H9 (cell line): ENCODE measurements around the gene SLC1A7. TPM values are rescaled to one million over a fixed set of nuclear protein-coding genes. Genes with fewer than 3 reads are reported as not detected.
A peak's percentile ranks its signal among the peaks of the same experiment; 100 is the strongest.

ENCODE experiments used
- DNase-seq: peaks from one replicate; pipeline ENCODE4 v3.0.0-alpha.2; 2017
- H2AFZ ChIP-seq: one replicate; pipeline ENCODE4 v1.6.1; 2013; ENCODE audit warnings: mild to moderate bottlenecking, low read length, control low read depth, moderate library complexity
- H2AK5ac ChIP-seq: 2 replicates; pipeline ENCODE4 v1.6.1; 2013; ENCODE audit warnings: low read length, control low read depth, mixed read lengths; ENCODE audit not compliant: insufficient read length
- H2BK120ac ChIP-seq: one replicate; pipeline ENCODE4 v1.6.1; 2013; ENCODE audit warnings: low read depth, mild to moderate bottlenecking, low read length, control low read depth, inconsistent platforms; ENCODE audit not compliant: poor library complexity, severe bottlenecking
- H2BK12ac ChIP-seq: 2 replicates; pipeline ENCODE4 v1.6.1; 2013; ENCODE audit warnings: low read length, control low read depth, mixed read lengths, low read depth; ENCODE audit not compliant: insufficient read length
- H2BK15ac ChIP-seq: 2 replicates; pipeline ENCODE4 v1.6.1; 2013; ENCODE audit warnings: low read depth, low read length, control low read depth
- H2BK20ac ChIP-seq: one replicate; pipeline ENCODE4 v1.6.1; 2013; ENCODE audit warnings: low read depth, mild to moderate bottlenecking, low read length, control low read depth, inconsistent platforms; ENCODE audit not compliant: poor library complexity, severe bottlenecking
- H2BK5ac ChIP-seq: 2 replicates; pipeline ENCODE4 v1.6.1; 2013; ENCODE audit warnings: low read length, control low read depth, mixed read lengths; ENCODE audit not compliant: insufficient read length
- H3K14ac ChIP-seq: 2 replicates; pipeline ENCODE4 v1.6.1; 2013; ENCODE audit warnings: low read length, control low read depth; ENCODE audit not compliant: insufficient read depth
- H3K18ac ChIP-seq: 2 replicates; pipeline ENCODE4 v1.6.1; 2013; ENCODE audit warnings: low read depth, mild to moderate bottlenecking, mixed read lengths, low read length, control low read depth; ENCODE audit not compliant: insufficient read length
- H3K23ac ChIP-seq: 2 replicates; pipeline ENCODE4 v1.6.1; 2013; ENCODE audit warnings: low read length, control low read depth, mixed read lengths, low read depth; ENCODE audit not compliant: insufficient read length
- H3K23me2 ChIP-seq: 2 replicates; pipeline ENCODE4 v1.6.1; 2013; ENCODE audit warnings: low read depth, mild to moderate bottlenecking, mixed read lengths, low read length, control low read depth; ENCODE audit not compliant: insufficient read length, poor library complexity, severe bottlenecking
- H3K27ac ChIP-seq: 2 replicates; pipeline ENCODE4 v1.5.1; 2013; ENCODE audit warnings: low read length, control low read depth, mixed read lengths, low read depth; ENCODE audit not compliant: insufficient read length
- H3K27me3 ChIP-seq: 2 replicates; pipeline ENCODE4 v1.6.1; 2013; ENCODE audit warnings: low read length, control low read depth, inconsistent platforms; ENCODE audit not compliant: insufficient read depth
- H3K4ac ChIP-seq: 2 replicates; pipeline ENCODE4 v1.6.1; 2013; ENCODE audit warnings: low read depth, mild to moderate bottlenecking, control low read depth, inconsistent platforms, low read length, moderate library complexity
- H3K4me1 ChIP-seq: 2 replicates; pipeline ENCODE4 v1.6.1; 2013; ENCODE audit warnings: low read length, control low read depth, inconsistent platforms; ENCODE audit not compliant: insufficient read depth
- H3K4me2 ChIP-seq: 2 replicates; pipeline ENCODE4 v1.6.1; 2013; ENCODE audit warnings: low read length, control low read depth, mixed read lengths; ENCODE audit not compliant: insufficient read length, insufficient read depth
- H3K56ac ChIP-seq: 2 replicates; pipeline ENCODE4 v1.6.1; 2013; ENCODE audit warnings: low read depth, mild to moderate bottlenecking, mixed read lengths, low read length, control low read depth; ENCODE audit not compliant: insufficient read length
- H3K79me1 ChIP-seq: 2 replicates; pipeline ENCODE4 v1.6.1; 2013; ENCODE audit warnings: low read depth, mild to moderate bottlenecking, moderate library complexity, low read length, control low read depth, inconsistent platforms; ENCODE audit not compliant: insufficient read depth, poor library complexity, severe bottlenecking
- H3K79me2 ChIP-seq: 2 replicates; pipeline ENCODE4 v1.6.1; 2013; ENCODE audit warnings: low read length, control low read depth, inconsistent platforms; ENCODE audit not compliant: insufficient read depth
- H3K9ac ChIP-seq: 2 replicates; pipeline ENCODE4 v1.6.1; 2013; ENCODE audit warnings: low read length, control low read depth, mixed read lengths; ENCODE audit not compliant: insufficient read length; ENCODE audit errors: extremely low read depth
- H3K9me3 ChIP-seq: one replicate; pipeline ENCODE4 v1.6.1; 2013; ENCODE audit warnings: low read depth, low read length, inconsistent platforms; ENCODE audit not compliant: control insufficient read depth
- H3T11ph ChIP-seq: one replicate; pipeline ENCODE4 v1.6.1; 2013; ENCODE audit warnings: mild to moderate bottlenecking, low read length, control low read depth, inconsistent platforms
- H4K20me1 ChIP-seq: one replicate; pipeline ENCODE4 v1.6.1; 2013; ENCODE audit not compliant: control insufficient read depth, insufficient read length, insufficient read depth
- H4K5ac ChIP-seq: 2 replicates; pipeline ENCODE4 v1.6.1; 2013; ENCODE audit warnings: low read depth, mild to moderate bottlenecking, mixed read lengths, low read length, control low read depth; ENCODE audit not compliant: insufficient read length
- H4K8ac ChIP-seq: replicated peaks from 2 replicates; pipeline ENCODE4 v1.6.1; 2013; ENCODE audit warnings: low read length, control low read depth, mixed read lengths, low read depth; ENCODE audit not compliant: insufficient read length
- H4K91ac ChIP-seq: 2 replicates; pipeline ENCODE4 v1.6.1; 2013; ENCODE audit warnings: low read depth, mild to moderate bottlenecking, moderate library complexity, mixed read lengths, low read length, control low read depth; ENCODE audit not compliant: insufficient read length
- H3K27ac Mint-ChIP-seq, 3 experiments: 2 replicates in 2 of 3; 3 replicates in 1 of 3; pipeline ENCODE4 v1.8.0; 2020 to 2021; ENCODE audit warnings: mixed read lengths in 3 of 3, mild to moderate bottlenecking in 1 of 3, moderate library complexity in 1 of 3
- H3K27me3 Mint-ChIP-seq: 2 replicates; pipeline ENCODE4 v1.8.0; 2021; ENCODE audit warnings: low read depth, mild to moderate bottlenecking, moderate library complexity, mixed read lengths
- H3K36me3 Mint-ChIP-seq, 3 experiments: 2 replicates in 2 of 3; 3 replicates in 1 of 3; pipeline ENCODE4 v1.8.0; 2020 to 2021; ENCODE audit warnings: low read depth in 3 of 3, mixed read lengths in 3 of 3; ENCODE audit not compliant: insufficient read depth in 1 of 3
- H3K4me1 Mint-ChIP-seq, 2 experiments: 2 replicates each; pipeline ENCODE4 v1.8.0; 2020; ENCODE audit warnings: mixed read lengths in 2 of 2
- H3K4me3 Mint-ChIP-seq, 2 experiments: 2 replicates in 1 of 2; 3 replicates in 1 of 2; pipeline ENCODE4 v1.8.0; 2020 to 2021; ENCODE audit warnings: mild to moderate bottlenecking in 2 of 2, mixed read lengths in 2 of 2, moderate library complexity in 1 of 2
- H3K9me3 Mint-ChIP-seq, 2 experiments: 2 replicates in 1 of 2; 3 replicates in 1 of 2; pipeline ENCODE4 v1.8.0; 2020; ENCODE audit warnings: mild to moderate bottlenecking in 2 of 2, mixed read lengths in 2 of 2, moderate library complexity in 1 of 2
- CTCF ChIP-seq: fragments of 200-600 bp; sonication (generic); conservative IDR thresholded peaks from 3 replicates; pipeline ENCODE4 v1.8.0; 2021; ENCODE audit warnings: antibody characterized with exemption, mild to moderate bottlenecking
- WGBS: extraction: QIAGEN DNeasy Blood & Tissue Kit; methylation state at CpG from one replicate; pipeline ENCODE4 v1.1.7; 2013; ENCODE audit warnings: missing lambda C conversion rate, low lambda C conversion rate, mixed read lengths; ENCODE audit not compliant: insufficient read length; ENCODE audit errors: extremely low coverage; 5-methylcytosine and 5-hydroxymethylcytosine counted together
- total RNA-seq: library from RNA; stranded (reverse); gene quantifications from 2 replicates; pipeline ENCODE4 v1.2.1, GENCODE V29; 2021

Gene SLC1A7
- total RNA-seq, 1 experiment from 2014 or later = not detected

- H3K9ac ChIP-seq = no peak overlapping the region
- H3K4ac ChIP-seq = no peak overlapping the region
- no peak for TF ChIP-seq CTCF
- H3K27me3 ChIP-seq = no peaks in the 10 kb centered on the region
- no peak overlapping the region for H4K5ac ChIP-seq
- H2AK5ac ChIP-seq = no peak overlapping the region
- no peaks in the 10 kb centered on the region for H3K23me2 ChIP-seq
- H3K79me1 ChIP-seq = no peaks in the 10 kb centered on the region
- no peak overlapping the region for H4K8ac ChIP-seq
- DNase-seq = no peak
- no peak overlapping the region for H4K91ac ChIP-seq
- Mint-ChIP-seq H3K27ac (no peak overlapping the region), H3K9me3 (no peaks in the 10 kb centered on the region), H3K4me1 (peaks cover 2 to 7% of the 10 kb centered on the region in 2 experiments; a peak in 1 of 4 replicates), H3K36me3 (no peaks in the 10 kb centered on the region), H3K4me3 (no peak overlapping the region), H3K27me3 (peaks cover 6% of the 10 kb centered on the region)
- H3K4me2 ChIP-seq = no peak overlapping the region
- no peak overlapping the region for H3K18ac ChIP-seq
- no peaks in the 10 kb centered on the region for H3K79me2 ChIP-seq
- peak overlapping the region; percentile 45 for H2AFZ ChIP-seq
- no peak overlapping the region for H2BK5ac ChIP-seq
- no peaks in the 10 kb centered on the region for H4K20me1 ChIP-seq
- H3K23ac ChIP-seq = no peak overlapping the region
- 0 out of 2 replicates have a peak, but pooled peaks cover 2% of the 10 kb centered on the region for H3K4me1 ChIP-seq
- no peak overlapping the region for H2BK120ac ChIP-seq
- H3T11ph ChIP-seq = no peak overlapping the region
- H2BK15ac ChIP-seq = no peak overlapping the region
- H3K14ac ChIP-seq = no peak overlapping the region
- H3K27ac ChIP-seq = no peak overlapping the region
- no peak overlapping the region for H2BK20ac ChIP-seq
- no CpG with 5 or more reads among the region's 4 CpGs for WGBS
- H2BK12ac ChIP-seq = no peak overlapping the region
- no peaks in the 10 kb centered on the region for H3K9me3 ChIP-seq
- no peak overlapping the region for H3K56ac ChIP-seq
These were observed 4.7 kb upstream of the SLC1A7 start for GRCh38 chr1:53147174-53147573.
